Spleen (tissue), 7 donors: ENCODE data around the gene PEAR1.

Experiments
- CTCF ChIP-seq, 11 experiments: fragments of 200-600 bp in 7 of 11; fragments of 450-650 bp in 4 of 11; sonication (generic) in 4 of 11; IDR thresholded peaks in 8 of 11; conservative IDR thresholded peaks in 3 of 11; 1 replicate in 7 of 11; 2 replicates in 4 of 11; pipeline versions ENCODE4 v1.4.0 to v1.8.0; 2016 to 2021; ENCODE audit warnings: antibody characterized with exemption in 11 of 11, inconsistent platforms in 4 of 11, mild to moderate bottlenecking in 1 of 11
- POLR2A ChIP-seq, 3 donors: fragments of 450-650 bp; IDR thresholded peaks; one replicate each; pipeline ENCODE4 v1.5.1; 2017; ENCODE audit warnings: antibody characterized with exemption in 3 of 3, mild to moderate bottlenecking in 1 of 3
- donor health status: DM: no; HTN: no; CAD: no; lungs with moderate emphysema.
- donor health status: DM: no; HTN: no; CAD: no.
- donor health status: DM: no; HTN: no; CAD: no.

- TF ChIP-seq CTCF (IDR thresholded peaks at IDR 0.05 in 8 of 11, conservative IDR thresholded peaks at IDR 0.05 in 3 of 11) (peak; percentile 78 to 91 (median 87)), POLR2A (IDR thresholded peaks at IDR 0.05) (no peak)
Observed at GRCh38 chr1:156892190-156893047, 1.1 kb upstream of the PEAR1 start.
